GM18517 (cell line): ENCODE measurements around the gene SPRY4.
"Not testable (repeated sequence)": the region's sequence is repeated elsewhere in the genome, so short reads cannot be mapped to it uniquely, and the experiment has no call there.

ENCODE experiments used
- ATAC-seq: cut with Tn5 transposase; IDR thresholded peaks from one replicate; pipeline ENCODE4 v1.9.1; 2021; ENCODE audit warnings: mild to moderate bottlenecking, moderate library complexity; ENCODE audit not compliant: unreplicated experiment

The SPRY4 gene

DNA sequence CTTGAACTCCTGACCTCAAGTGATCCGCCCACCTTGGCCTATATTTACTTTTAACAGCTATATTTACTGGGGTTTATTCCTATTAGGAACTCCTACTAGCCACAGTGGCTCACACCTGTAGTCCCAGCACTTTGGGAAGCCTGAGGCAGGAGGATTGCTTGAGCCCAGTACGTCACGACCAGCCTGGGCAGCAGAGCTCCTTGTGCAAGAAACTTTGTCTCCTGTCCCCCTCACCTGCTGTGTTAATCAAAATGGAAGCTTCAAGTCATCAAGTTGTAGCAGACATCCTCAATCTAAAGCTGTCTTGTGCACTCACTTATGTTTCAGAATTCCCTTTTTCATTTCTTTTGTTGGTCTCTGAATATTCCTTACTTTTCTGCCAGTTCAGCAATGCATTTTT is 15.0 kb upstream of the SPRY4 start:
- no peak for ATAC-seq

DNA sequence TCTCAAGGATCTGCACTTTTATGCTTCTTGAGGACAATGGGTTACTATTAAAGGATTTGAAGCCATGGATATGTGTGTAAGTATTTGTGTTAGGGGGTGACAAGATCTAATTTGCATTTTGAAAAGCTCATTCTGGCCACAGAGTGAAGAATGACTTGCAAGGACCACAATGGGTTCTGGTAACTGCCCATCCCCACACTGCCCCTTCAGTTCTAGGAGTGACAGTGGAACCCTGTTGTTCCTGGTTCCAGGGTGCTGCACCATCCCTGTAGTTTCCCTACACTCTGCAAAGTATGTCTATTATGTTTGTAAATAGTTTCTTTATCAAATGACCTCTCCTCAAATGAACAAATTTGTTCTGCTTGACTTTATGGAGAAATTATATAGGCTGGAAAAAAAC is 9.7 kb upstream of the SPRY4 start:
- ATAC-seq: no peak

- ATAC-seq: not testable (repeated sequence)
These were observed 8.9 kb upstream of the SPRY4 start for GRCh38 chr5:142333749-142334148.

DNA sequence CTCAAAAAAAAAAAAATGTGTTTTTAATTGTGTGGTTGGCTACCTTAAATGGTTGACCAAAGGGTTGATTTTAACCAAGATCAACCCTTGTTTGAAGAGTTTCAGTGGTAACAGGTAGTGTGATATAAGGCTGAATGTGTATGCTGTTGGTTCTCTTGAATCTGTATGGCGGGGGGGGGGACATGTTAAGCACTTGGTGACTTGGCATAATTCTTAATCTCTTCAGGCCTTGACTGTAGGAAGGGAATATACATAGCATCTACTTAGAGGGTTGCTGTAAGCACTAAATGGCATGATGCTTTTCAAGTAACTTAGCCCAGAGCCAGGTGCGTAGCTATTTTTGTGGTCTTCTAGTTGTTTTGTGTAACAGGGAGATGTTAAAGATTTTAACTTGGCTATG is 5.6 kb upstream of the SPRY4 start:
- ATAC-seq: no peak

DNA sequence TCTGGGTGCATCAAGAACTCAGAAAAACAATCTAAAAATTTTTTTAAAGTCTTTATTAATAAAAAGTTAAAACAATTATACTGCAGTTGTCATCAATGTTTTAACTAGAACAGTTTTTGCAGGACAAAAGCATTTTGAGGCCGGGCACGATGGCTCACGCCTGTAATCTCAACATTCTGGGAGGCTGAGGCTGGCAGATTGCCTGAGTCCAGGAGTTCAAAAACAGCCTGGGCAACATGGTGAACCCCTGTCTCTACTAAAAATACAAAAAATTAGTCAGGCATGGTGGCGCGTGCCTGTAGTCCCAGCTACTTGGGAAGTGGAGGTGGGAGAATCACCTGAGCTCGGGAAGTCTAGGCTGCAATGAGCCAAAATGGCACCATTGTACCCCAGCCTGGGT is 5.2 kb upstream of the SPRY4 start:
- ATAC-seq: no peak

GRCh38 chr5:142327111-142327842 is 2.5 kb upstream of the SPRY4 start:
- no peak for ATAC-seq

GRCh38 chr5:142326480-142326938 is 1.7 kb upstream of the SPRY4 start:
- ATAC-seq: no peak

DNA sequence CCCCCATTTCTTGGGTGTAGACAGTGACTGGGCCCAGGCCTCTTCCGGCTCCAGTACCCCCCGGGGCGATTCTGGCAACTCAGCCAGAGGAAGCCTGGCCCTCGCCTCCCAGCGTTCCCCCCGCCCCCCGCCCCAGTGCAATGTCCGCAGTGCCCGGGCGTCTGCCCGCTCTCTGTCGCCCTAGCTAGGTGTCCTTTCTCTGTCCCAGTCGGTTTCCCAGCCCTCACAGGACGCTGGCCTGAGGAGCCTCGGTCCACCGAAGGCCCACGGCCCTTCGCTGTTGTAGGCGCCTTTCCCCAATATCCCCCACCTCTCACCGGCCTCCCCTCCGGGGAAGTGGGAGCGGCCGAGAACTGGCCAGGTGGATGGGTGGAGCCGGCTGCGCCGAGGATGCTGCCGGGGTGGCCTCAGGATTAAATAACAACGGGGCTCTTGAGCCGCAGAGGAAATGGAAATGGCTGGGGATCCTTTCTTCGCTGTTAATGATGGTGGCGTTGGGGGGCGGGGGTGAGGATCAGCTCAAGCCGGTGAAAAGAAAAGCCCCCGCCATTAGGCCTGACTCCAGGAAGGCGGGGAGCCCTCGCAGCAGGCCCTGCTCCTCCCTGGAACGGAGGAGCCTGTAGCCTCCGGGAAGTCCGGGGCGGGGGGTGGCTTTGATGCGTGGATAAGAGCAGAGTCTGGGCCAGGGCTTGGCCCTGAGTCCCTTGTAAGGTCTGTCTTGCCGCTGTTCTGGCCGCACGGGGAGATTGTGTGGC is 1.1 kb upstream of the SPRY4 start:
- no peak for ATAC-seq

GRCh38 chr5:142324136-142324870 is 518 bp downstream of the SPRY4 start:
- peak; percentile 50 for ATAC-seq

- no peak for ATAC-seq
These were observed 1.2 kb downstream of the SPRY4 start for GRCh38 chr5:142323480-142324135.

DNA sequence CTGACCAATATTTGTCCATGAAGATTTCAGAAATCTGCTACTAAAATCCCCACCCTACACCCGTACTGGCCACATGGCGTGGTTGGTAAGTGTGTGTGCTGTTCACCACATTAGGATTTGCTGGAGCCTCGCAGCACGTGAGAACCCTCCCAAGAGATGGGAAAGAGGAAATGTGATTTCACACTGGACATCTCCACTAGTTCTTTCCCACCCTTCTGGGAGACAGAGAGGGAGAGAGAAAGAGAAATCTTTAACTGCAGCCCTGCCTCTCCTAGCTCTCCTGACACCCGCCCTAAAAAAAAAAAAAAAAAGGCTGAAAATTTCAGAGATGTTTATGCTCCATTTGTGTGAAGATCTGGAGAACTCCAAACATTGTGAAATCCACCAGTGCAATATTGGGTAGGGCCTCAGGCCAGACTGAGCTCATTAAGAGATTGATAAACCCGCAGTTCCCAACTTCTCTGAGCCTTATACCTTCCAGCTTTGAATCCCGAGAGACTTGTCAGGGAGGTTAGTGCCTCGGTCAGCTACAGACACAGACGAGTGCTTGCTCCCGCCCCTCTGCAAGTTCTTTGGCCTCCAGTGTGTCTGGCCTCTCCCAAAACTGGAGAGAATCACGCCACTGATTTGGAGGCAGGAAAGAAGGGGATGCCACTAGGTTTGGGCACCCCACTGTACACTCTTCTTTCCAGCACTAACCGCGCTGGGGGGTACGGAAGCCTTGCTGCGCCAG is 1.9 kb downstream of the SPRY4 start:
- ATAC-seq: no peak

DNA sequence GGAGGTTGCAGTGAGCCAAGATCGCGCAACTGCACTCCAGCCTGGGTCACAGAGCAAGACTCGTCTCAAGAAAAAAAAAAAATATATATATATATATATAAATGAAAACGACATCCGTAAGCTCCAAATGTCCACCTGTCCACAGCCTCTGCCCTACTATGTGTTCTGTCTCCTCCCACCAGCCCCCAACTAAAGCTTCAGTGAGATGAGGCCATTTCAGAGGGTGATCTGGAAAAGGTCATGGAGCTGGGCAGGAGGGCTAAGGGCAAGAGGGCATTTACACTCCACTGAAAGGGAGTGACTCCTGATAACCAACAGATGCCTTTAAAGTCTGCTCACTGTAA is 2.4 kb downstream of the SPRY4 start:
- ATAC-seq: no peak

- no peak for ATAC-seq
These were observed 3.8 kb downstream of the SPRY4 start for GRCh38 chr5:142320851-142321560.

DNA sequence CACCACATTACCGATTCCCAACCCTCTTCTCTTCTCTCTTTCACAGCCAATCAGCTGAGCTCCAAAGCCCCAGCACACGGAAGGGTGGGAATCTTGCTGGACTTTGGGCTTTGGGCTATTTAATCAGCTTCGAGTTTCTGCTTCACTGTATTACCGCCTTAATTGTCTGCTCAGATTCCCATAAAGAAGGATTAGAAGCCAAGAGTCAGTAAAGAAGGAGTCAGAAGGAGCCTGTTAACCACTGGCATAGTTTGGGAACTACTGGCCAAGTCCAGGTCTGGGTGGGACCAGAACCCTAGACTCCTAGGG is 4.4 kb downstream of the SPRY4 start:
- no peak for ATAC-seq

DNA sequence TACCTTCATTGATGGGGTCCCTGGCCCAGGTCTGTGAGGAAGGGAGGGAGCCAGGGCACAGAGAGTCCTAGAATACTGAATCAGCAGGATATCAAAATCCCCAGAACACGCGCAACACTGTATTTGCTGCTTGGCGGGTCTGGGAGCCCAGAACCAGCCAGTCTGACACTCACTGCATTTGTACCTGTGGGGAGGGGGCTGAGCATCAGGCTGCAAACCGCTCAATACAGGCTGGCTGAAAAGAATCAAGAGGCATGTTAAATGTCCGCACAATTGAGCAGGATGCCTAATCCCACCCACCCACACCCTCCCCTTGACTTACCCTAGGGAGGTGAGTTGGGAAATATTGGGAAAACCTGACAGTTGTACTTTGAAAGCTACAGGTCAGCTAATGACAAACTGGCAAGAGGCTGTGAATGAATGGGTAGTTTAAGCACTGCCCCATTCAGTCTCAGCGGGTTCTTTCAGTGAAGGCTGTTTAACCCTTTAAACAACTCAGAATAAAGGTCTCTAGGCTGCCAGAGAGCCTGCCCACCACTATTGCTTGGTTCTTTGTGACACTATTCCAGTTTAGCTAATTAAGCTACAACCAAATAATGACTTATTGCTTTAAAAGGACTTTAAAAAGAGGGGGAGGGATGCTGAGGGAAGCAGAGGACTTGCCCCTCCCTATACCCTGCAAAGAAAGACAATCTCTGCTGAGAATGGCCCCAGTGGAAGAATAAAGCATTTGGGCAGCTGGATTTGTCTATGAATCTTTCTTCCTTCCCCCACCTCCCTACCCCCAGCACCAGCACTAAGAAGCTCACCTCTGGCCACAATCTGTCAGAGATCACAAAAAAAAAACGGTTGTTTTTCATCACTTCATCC is 5.0 kb downstream of the SPRY4 start:
- no peak for ATAC-seq

- no peak for ATAC-seq
These were observed 5.7 kb downstream of the SPRY4 start for GRCh38 chr5:142319105-142319504.

- ATAC-seq: no peak
These were observed 7.1 kb downstream of the SPRY4 start for GRCh38 chr5:142317753-142318152.

DNA sequence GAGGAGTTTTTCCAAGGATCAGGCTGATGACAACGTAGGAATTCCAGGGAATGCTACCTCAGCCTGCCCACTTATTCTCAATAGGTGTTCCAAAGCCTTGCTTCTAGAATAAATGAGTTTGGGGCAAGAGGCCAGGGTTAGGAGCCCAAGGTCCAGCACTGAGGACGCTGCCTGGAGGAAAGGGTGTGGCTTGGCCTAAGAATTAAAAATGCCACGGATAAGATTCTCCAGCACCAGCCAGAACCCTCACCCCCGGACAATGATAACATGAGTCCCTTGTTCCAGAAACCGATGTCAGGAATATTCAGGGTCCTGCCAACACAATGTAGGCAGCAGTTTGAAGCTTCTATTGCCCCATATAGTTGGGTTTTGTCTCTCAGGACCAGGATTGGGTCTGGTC is 7.6 kb downstream of the SPRY4 start:
- no peak for ATAC-seq

GRCh38 chr5:142316681-142317080 is 8.1 kb downstream of the SPRY4 start:
- no peak for ATAC-seq
